Gastrocnemius medialis (tissue), 4 donors: Measurements from ENCODE around the gene TMEM126A. TPM values are rescaled to one million over a fixed set of nuclear protein-coding genes. Genes with fewer than 3 reads are reported as not detected.

Experiments used
- ATAC-seq, 2 donors: fragments of 150-250 bp; one replicate each; pipeline ENCODE4 v1.9.1; 2016
- DNase-seq, 2 donors: peaks; one replicate each; pipeline ENCODE4 v3.0.0-alpha.2; 2019
- H3K27ac ChIP-seq, 4 donors: fragments of 200-600 bp; sonication (generic); 1 replicate in 1 of 4; 2 replicates in 3 of 4; pipeline ENCODE4 v1.5.1; 2016 to 2018; ENCODE audit warnings: mild to moderate bottlenecking in 2 of 4, moderate library complexity in 1 of 4
- H3K27me3 ChIP-seq, 3 donors: fragments of 200-600 bp; sonication (generic) in 2 of 3; 1 replicate in 1 of 3; 2 replicates in 2 of 3; pipeline versions ENCODE4 v1.5.1 to v1.6.0; 2016 to 2019; ENCODE audit warnings: mild to moderate bottlenecking in 1 of 3, moderate library complexity in 1 of 3
- H3K36me3 ChIP-seq, 2 donors: fragments of 200-600 bp; sonication (generic) in 1 of 2; one replicate each; pipeline ENCODE4 v1.5.1; 2017 to 2018
- H3K4me1 ChIP-seq, 2 donors: fragments of 200-600 bp; sonication (generic) in 1 of 2; one replicate each; pipeline ENCODE4 v1.5.1; 2016 to 2017; ENCODE audit warnings: mild to moderate bottlenecking in 2 of 2
- H3K4me3 ChIP-seq, 4 donors: fragments of 200-600 bp; sonication (generic) in 3 of 4; 1 replicate in 1 of 4; 2 replicates in 3 of 4; pipeline ENCODE4 v1.5.1; 2016 to 2019; ENCODE audit warnings: mild to moderate bottlenecking in 2 of 4
- H3K9me3 ChIP-seq, 3 donors: fragments of 200-600 bp; sonication (generic) in 2 of 3; 1 replicate in 1 of 3; 2 replicates in 2 of 3; pipeline ENCODE4 v1.5.1; 2016 to 2019
- POLR2A ChIP-seq, 2 donors: fragments of 450-650 bp; IDR thresholded peaks; one replicate each; pipeline ENCODE4 v1.6.1; 2017; ENCODE audit warnings: antibody characterized with exemption in 2 of 2, mild to moderate bottlenecking in 2 of 2, moderate library complexity in 2 of 2
- in situ Hi-C, 4 donors: fragments of 200-750 bp; cut with MboI; loops; one replicate each; pipeline versions ENCODE4 v1.15.0 to v1.8.0; 2017; ENCODE audit warnings: low sequenced_read_pairs in 4 of 4
- intact Hi-C: fragments of 100-400 bp; cut with DNase I; formaldehyde crosslinking; loops from one replicate; pipeline ENCODE4 v1.15.1; 2023; ENCODE audit warnings: low total_unique reads
- total RNA-seq, 4 donors: library from RNA; depleted of rRNA; stranded (reverse); fragments of >200 nt; gene quantifications; one replicate each; pipeline versions ENCODE4 v1.1.0 to v1.2.3, GENCODE V29; 2016
- TF ChIP-seq, protein P1 (sequence below), 5 experiments: fragments of 450-650 bp in 3 of 5; fragments of 200-600 bp in 2 of 5; sonication (generic) in 2 of 5; IDR thresholded peaks in 4 of 5; conservative IDR thresholded peaks in 1 of 5; 1 replicate in 4 of 5; 2 replicates in 1 of 5; pipeline ENCODE4 v1.5.1; 2016 to 2019; ENCODE audit warnings: antibody characterized with exemption in 5 of 5, mild to moderate bottlenecking in 3 of 5, moderate library complexity in 3 of 5

Gene TMEM126A
- total RNA-seq, 4 donors from 2014 or later, result 23.9 to 46.8 (median 35.3) TPM

- in situ Hi-C loops, result no loop called here
- intact Hi-C loops, result no loop called here
- TF ChIP-seq, protein P1, sequence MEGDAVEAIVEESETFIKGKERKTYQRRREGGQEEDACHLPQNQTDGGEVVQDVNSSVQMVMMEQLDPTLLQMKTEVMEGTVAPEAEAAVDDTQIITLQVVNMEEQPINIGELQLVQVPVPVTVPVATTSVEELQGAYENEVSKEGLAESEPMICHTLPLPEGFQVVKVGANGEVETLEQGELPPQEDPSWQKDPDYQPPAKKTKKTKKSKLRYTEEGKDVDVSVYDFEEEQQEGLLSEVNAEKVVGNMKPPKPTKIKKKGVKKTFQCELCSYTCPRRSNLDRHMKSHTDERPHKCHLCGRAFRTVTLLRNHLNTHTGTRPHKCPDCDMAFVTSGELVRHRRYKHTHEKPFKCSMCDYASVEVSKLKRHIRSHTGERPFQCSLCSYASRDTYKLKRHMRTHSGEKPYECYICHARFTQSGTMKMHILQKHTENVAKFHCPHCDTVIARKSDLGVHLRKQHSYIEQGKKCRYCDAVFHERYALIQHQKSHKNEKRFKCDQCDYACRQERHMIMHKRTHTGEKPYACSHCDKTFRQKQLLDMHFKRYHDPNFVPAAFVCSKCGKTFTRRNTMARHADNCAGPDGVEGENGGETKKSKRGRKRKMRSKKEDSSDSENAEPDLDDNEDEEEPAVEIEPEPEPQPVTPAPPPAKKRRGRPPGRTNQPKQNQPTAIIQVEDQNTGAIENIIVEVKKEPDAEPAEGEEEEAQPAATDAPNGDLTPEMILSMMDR (IDR thresholded peaks at IDR 0.05 in 4 of 5, conservative IDR thresholded peaks at IDR 0.05 in 1 of 5), result no peak
- TF ChIP-seq POLR2A (IDR thresholded peaks at IDR 0.05), result no peak
- Histone ChIP-seq H3K4me1 (no peaks in the 10 kb centered on the region), H3K36me3 (no peaks in the 10 kb centered on the region), H3K27me3 (no peaks in the 10 kb centered on the region), H3K27ac (no peak overlapping the region), H3K9me3 (no peaks in the 10 kb centered on the region), H3K4me3 (no peak overlapping the region)
- ATAC-seq (no peak), DNase-seq (no peak)
Measured at GRCh38 chr11:85704967-85705366, 57.2 kb downstream of the TMEM126A start.

- Histone ChIP-seq H3K27me3 (no peaks in the 10 kb centered on the region), H3K9me3 (no peaks in the 10 kb centered on the region), H3K4me3 (no peak overlapping the region), H3K36me3 (no peaks in the 10 kb centered on the region), H3K27ac (no peak overlapping the region), H3K4me1 (no peaks in the 10 kb centered on the region)
- ATAC-seq (no peak), DNase-seq (no peak)
- in situ Hi-C loops, result no loop called here
- intact Hi-C loops, result no loop called here
- TF ChIP-seq, protein P1 (IDR thresholded peaks at IDR 0.05 in 4 of 5, conservative IDR thresholded peaks at IDR 0.05 in 1 of 5), result no peak
- no peak for TF ChIP-seq POLR2A (IDR thresholded peaks at IDR 0.05)
Measured at GRCh38 chr11:85705800-85706199, 58.0 kb downstream of the TMEM126A start.

Other genes with a start within 250 kb of the TMEM126A start
- 1 to 10 TPM; 1.3 to 4.7 (median 2.4) TPM for gene DLG2, start 20.6 kb upstream of the TMEM126A start, total RNA-seq
- 10 to 100 TPM; 13.6 to 38.6 (median 28.6) TPM for gene TMEM126B, start 19.4 kb upstream of the TMEM126A start, total RNA-seq
- gene CREBZF, start 17.2 kb downstream of the TMEM126A start, total RNA-seq, result 10 to 100 TPM; 15.3 to 52.3 (median 16.4) TPM
- under 1 TPM in 1 of 4 donors, not detected in 3; 0.29 TPM for gene CCDC89, start 38.2 kb downstream of the TMEM126A start, total RNA-seq
- gene SYTL2, start 163.2 kb downstream of the TMEM126A start, total RNA-seq, result 10 to 100 TPM in 1 of 4 donors, 1 to 10 TPM in 2, under 1 TPM in 1; 0.97 to 11.9 (median 2.7) TPM
- not detected for gene CCDC83, start 207.4 kb downstream of the TMEM126A start, total RNA-seq